Measurements from ENCODE around the gene OSGEP.

The OSGEP gene

GRCh38 chr14:20440882-20441281 is 13.7 kb downstream of the OSGEP start:
- Histone ChIP-seq H3K9ac (ENCODE audit: low read depth, low read length) (no peak overlapping the region), H3K27me3 (ENCODE audit: control insufficient read depth, insufficient read depth, low read length) (peaks cover 2% of the 10 kb centered on the region), H3K36me3 (ENCODE audit: control insufficient read depth, insufficient read depth, low read length) (peaks cover 3% of the 10 kb centered on the region), H3K4me1 (ENCODE audit: control insufficient read depth, insufficient read depth, low read length) (peaks cover under 1% of the 10 kb centered on the region), H3K9me3 (ENCODE audit: control insufficient read depth, insufficient read depth, low read length) (no peaks in the 10 kb centered on the region), H3K4me3 (ENCODE audit: low read depth, low read length) (no peak overlapping the region)

- Histone ChIP-seq H3K9ac (ENCODE audit: low read depth, low read length) (no peak overlapping the region), H3K4me3 (ENCODE audit: low read depth, low read length) (no peak overlapping the region), H3K27me3 (ENCODE audit: control insufficient read depth, insufficient read depth, low read length) (peaks cover 6% of the 10 kb centered on the region), H3K9me3 (ENCODE audit: control insufficient read depth, insufficient read depth, low read length) (no peaks in the 10 kb centered on the region), H3K36me3 (ENCODE audit: control insufficient read depth, insufficient read depth, low read length) (no peaks in the 10 kb centered on the region), H3K4me1 (ENCODE audit: control insufficient read depth, insufficient read depth, low read length) (peaks cover 3% of the 10 kb centered on the region)
Measured at GRCh38 chr14:20440465-20440864, 14.1 kb downstream of the OSGEP start.

- H3K4me3 ChIP-seq (ENCODE audit: low read depth, low read length): no peak overlapping the region
- H3K36me3 ChIP-seq (ENCODE audit: control insufficient read depth, insufficient read depth, low read length): no peaks in the 10 kb centered on the region
- H3K4me1 ChIP-seq (ENCODE audit: control insufficient read depth, insufficient read depth, low read length): peaks cover 7% of the 10 kb centered on the region
Measured at GRCh38 chr14:20438664-20439063, 15.9 kb downstream of the OSGEP start.

DNA sequence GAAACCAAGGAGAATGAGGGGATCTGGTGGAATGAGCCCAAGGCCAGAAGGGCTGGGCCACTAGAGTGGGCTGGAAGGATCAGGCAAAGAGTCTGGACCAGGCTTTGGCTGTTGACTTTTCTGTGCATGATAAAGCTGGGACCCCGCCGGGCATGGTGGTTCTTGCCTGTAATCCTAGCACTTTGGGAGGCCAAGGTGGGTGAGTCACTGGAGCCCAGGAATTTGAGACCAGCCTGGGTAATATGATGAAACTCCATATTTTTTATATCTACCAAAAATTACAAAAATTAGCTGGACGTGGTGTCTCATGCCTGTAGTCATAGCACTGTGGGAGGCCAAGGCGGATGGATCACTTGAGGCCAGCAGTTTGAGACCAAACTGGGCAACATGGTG is 18.3 kb downstream of the OSGEP start:
- Histone ChIP-seq H3K4me1 (ENCODE audit: control insufficient read depth, insufficient read depth, low read length) (peaks cover 7% of the 10 kb centered on the region), H3K36me3 (ENCODE audit: control insufficient read depth, insufficient read depth, low read length) (no peaks in the 10 kb centered on the region), H3K27me3 (ENCODE audit: control insufficient read depth, insufficient read depth, low read length) (peaks cover 10% of the 10 kb centered on the region), H3K9me3 (ENCODE audit: control insufficient read depth, insufficient read depth, low read length) (no peaks in the 10 kb centered on the region), H3K4me3 (ENCODE audit: low read depth, low read length) (no peak overlapping the region), H3K9ac (ENCODE audit: low read depth, low read length) (no peak overlapping the region)

More at GRCh38 chr14:20438664-20439063, 15.9 kb downstream of the OSGEP start:
- peaks cover 10% of the 10 kb centered on the region for H3K27me3 ChIP-seq (ENCODE audit: control insufficient read depth, insufficient read depth, low read length)
- no peaks in the 10 kb centered on the region for H3K9me3 ChIP-seq (ENCODE audit: control insufficient read depth, insufficient read depth, low read length)
- no peak overlapping the region for H3K9ac ChIP-seq (ENCODE audit: low read depth, low read length)

GRCh38 chr14:20435582-20436362 is 18.8 kb downstream of the OSGEP start, which contains the start of gene KLHL33:
Gene KLHL33 (minus strand): TSS chr14:20436166. CDS start chr14:20435811, 355 bp downstream.
- peak within 1 kb of the TSS; percentile 37 for H3K4me3 ChIP-seq (ENCODE audit: low read depth, low read length)
- H3K9ac ChIP-seq (ENCODE audit: low read depth, low read length): no peak within 1 kb of the TSS

GRCh38 chr14:20434701-20435581 is 19.7 kb downstream of the OSGEP start:
- H3K9ac ChIP-seq (ENCODE audit: low read depth, low read length): no peak overlapping the region

More at GRCh38 chr14:20435582-20436362, 18.8 kb downstream of the OSGEP start, which contains the start of gene KLHL33:
- Histone ChIP-seq H3K9me3 (ENCODE audit: control insufficient read depth, insufficient read depth, low read length) (no peaks in the 10 kb centered on the region), H3K36me3 (ENCODE audit: control insufficient read depth, insufficient read depth, low read length) (no peaks in the 10 kb centered on the region), H3K27me3 (ENCODE audit: control insufficient read depth, insufficient read depth, low read length) (peaks cover 10% of the 10 kb centered on the region), H3K4me1 (ENCODE audit: control insufficient read depth, insufficient read depth, low read length) (peaks cover 7% of the 10 kb centered on the region)

DNA sequence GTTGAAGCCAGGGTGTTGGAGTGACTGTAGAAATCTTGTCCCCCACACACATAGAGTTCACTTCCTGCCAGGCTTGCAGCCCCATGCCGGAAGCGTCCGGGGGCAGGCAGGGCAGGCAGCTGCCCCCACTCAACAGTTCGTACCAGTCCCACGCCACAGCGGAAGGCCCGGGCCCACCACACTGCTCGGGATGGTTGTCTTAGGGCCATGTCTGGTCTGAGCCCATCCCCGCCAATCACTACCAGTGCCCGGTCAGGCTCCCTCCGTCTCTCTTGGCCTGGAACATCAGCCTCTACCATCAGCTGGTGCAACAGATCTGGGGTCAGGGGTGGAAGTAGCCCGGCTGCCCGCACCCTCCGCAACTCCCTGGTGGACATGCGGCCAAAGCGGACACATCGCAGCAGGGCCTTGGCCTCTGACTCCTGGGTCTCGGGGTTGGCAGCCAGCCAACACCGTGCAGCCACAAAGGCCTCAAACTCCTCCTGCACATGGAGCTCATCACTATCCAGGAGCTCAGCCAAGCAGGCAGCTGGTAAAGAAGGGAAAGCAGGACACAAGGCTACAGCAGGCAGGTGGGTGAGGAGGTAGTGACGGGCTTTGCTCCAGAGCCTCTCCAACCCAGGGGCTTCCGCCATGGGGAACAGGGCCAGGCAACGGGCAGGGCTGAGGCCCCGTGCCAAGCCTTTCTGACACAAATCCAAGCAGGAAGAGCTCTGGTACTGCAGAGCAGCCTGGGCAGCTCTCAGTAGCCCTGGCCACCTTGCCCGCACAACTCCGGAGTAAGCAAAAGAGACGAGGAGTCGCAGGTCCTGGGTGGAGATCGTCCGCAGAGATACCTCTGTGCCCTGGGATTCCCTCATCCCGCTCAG is 24.6 kb downstream of the OSGEP start:
- Histone ChIP-seq H3K9me3 (ENCODE audit: control insufficient read depth, insufficient read depth, low read length) (no peaks in the 10 kb centered on the region), H3K4me3 (ENCODE audit: low read depth, low read length) (no peak overlapping the region), H3K36me3 (ENCODE audit: control insufficient read depth, insufficient read depth, low read length) (no peaks in the 10 kb centered on the region), H3K4me1 (ENCODE audit: control insufficient read depth, insufficient read depth, low read length) (peaks cover 3% of the 10 kb centered on the region), H3K9ac (ENCODE audit: low read depth, low read length) (no peak overlapping the region), H3K27me3 (ENCODE audit: control insufficient read depth, insufficient read depth, low read length) (peaks cover 4% of the 10 kb centered on the region)

More at GRCh38 chr14:20434701-20435581, 19.7 kb downstream of the OSGEP start:
- Histone ChIP-seq H3K9me3 (ENCODE audit: control insufficient read depth, insufficient read depth, low read length) (no peaks in the 10 kb centered on the region), H3K4me1 (ENCODE audit: control insufficient read depth, insufficient read depth, low read length) (peaks cover 7% of the 10 kb centered on the region), H3K36me3 (ENCODE audit: control insufficient read depth, insufficient read depth, low read length) (no peaks in the 10 kb centered on the region), H3K27me3 (ENCODE audit: control insufficient read depth, insufficient read depth, low read length) (peaks cover 10% of the 10 kb centered on the region), H3K4me3 (ENCODE audit: low read depth, low read length) (peak overlapping the region; percentile 37)

- H3K27me3 ChIP-seq (ENCODE audit: control insufficient read depth, insufficient read depth, low read length): no peaks in the 10 kb centered on the region
- H3K4me1 ChIP-seq (ENCODE audit: control insufficient read depth, insufficient read depth, low read length): no peaks in the 10 kb centered on the region
- no peak overlapping the region for H3K4me3 ChIP-seq (ENCODE audit: low read depth, low read length)
- no peaks in the 10 kb centered on the region for H3K36me3 ChIP-seq (ENCODE audit: control insufficient read depth, insufficient read depth, low read length)
- H3K9me3 ChIP-seq (ENCODE audit: control insufficient read depth, insufficient read depth, low read length): no peaks in the 10 kb centered on the region
- H3K9ac ChIP-seq (ENCODE audit: low read depth, low read length): no peak overlapping the region
Measured at GRCh38 chr14:20428802-20429201, 25.8 kb downstream of the OSGEP start.

GRCh38 chr14:20428010-20428365 is 26.6 kb downstream of the OSGEP start:
- Histone ChIP-seq H3K9ac (ENCODE audit: low read depth, low read length) (no peak overlapping the region), H3K4me3 (ENCODE audit: low read depth, low read length) (no peak overlapping the region), H3K36me3 (ENCODE audit: control insufficient read depth, insufficient read depth, low read length) (no peaks in the 10 kb centered on the region), H3K9me3 (ENCODE audit: control insufficient read depth, insufficient read depth, low read length) (no peaks in the 10 kb centered on the region), H3K27me3 (ENCODE audit: control insufficient read depth, insufficient read depth, low read length) (no peaks in the 10 kb centered on the region), H3K4me1 (ENCODE audit: control insufficient read depth, insufficient read depth, low read length) (no peaks in the 10 kb centered on the region)

DNA sequence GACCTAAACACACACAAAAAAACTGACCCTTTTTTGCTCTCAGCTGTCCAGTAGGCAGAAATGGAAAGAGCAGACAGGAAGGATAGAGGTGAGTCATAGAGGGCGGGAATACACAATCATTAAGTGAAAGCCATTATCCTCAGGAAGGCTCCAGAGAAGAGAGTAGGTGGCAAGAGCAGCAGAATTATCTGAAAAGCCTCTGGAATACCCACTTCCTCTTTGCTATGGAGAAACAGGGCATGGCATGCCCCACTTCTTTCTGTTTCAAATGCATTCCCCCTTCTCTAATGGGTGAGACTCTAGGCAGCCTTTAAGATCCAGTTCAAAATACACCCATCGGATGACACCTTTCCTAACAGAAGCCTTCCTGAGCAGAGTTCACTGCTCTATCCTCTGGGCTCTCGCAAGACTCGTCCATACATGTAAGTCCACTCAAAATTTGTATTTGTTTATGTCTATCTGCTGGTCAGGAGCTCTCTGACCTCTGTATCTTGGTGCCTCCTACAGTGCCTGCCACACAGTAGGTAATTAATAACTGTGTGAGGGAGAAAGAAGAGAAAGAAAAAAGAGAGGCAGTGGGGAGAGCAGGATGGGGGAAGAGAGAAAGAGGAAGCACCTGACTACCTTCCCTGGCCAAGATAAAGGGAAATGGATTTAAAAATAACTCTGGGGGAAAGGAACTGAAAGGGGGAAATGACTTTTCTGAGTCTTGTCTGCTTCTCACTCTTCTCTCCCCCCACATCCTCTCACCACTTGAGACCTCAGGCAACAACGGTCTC is 27.2 kb downstream of the OSGEP start:
- no peaks in the 10 kb centered on the region for H3K9me3 ChIP-seq (ENCODE audit: control insufficient read depth, insufficient read depth, low read length)
- no peaks in the 10 kb centered on the region for H3K36me3 ChIP-seq (ENCODE audit: control insufficient read depth, insufficient read depth, low read length)
- no peaks in the 10 kb centered on the region for H3K27me3 ChIP-seq (ENCODE audit: control insufficient read depth, insufficient read depth, low read length)
- H3K4me3 ChIP-seq (ENCODE audit: low read depth, low read length): no peak overlapping the region
- H3K4me1 ChIP-seq (ENCODE audit: control insufficient read depth, insufficient read depth, low read length): no peaks in the 10 kb centered on the region
- no peak overlapping the region for H3K9ac ChIP-seq (ENCODE audit: low read depth, low read length)

Data from iPS-15b (cell line).